HG03060 (cell line): ENCODE measurements around the gene MGAT3.

Source experiments
- ATAC-seq: cut with Tn5 transposase; IDR thresholded peaks from one replicate; pipeline ENCODE4 v1.9.1; 2021; ENCODE audit warnings: low read depth, moderate number of reproducible peaks; ENCODE audit not compliant: unreplicated experiment

Gene MGAT3

DNA sequence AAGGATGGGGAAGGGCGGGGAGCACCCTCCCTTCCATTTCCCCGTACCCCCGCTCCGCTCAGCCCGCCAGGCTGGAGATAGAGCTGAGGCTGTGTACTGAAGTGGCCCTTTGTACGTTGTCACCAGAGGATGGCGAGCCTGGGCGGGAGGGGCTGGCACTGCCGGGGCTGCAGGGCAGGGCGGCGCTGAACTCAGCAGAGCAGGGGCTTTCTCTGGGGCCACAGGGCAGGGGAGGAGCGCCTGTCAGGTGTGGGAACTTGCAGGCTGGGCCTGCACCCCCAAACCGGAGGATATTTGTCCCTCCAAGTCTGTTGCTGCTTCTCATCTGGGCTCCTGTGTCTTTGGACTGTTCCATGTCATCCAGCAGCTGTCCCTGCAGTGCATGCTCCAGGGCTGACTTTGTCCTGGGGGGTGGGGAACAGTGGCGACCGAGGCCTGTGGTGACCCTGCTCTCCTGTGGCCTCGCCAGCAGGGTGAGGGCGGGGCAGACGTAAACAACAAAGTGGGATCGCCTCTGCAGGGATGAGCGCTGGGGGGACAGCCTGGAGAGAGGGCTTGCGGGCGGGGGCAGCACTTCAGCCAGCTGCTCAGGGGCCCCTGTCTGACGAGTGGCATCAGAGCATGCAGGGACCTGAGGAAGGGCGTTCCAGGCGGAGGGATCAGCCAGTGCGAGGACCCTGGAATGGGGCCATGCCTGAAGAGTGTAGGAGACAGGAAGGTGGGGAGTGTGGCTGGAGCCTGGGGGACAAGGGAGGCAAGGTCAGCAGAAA is 13.1 kb downstream of the MGAT3 start:
- no peak for ATAC-seq

DNA sequence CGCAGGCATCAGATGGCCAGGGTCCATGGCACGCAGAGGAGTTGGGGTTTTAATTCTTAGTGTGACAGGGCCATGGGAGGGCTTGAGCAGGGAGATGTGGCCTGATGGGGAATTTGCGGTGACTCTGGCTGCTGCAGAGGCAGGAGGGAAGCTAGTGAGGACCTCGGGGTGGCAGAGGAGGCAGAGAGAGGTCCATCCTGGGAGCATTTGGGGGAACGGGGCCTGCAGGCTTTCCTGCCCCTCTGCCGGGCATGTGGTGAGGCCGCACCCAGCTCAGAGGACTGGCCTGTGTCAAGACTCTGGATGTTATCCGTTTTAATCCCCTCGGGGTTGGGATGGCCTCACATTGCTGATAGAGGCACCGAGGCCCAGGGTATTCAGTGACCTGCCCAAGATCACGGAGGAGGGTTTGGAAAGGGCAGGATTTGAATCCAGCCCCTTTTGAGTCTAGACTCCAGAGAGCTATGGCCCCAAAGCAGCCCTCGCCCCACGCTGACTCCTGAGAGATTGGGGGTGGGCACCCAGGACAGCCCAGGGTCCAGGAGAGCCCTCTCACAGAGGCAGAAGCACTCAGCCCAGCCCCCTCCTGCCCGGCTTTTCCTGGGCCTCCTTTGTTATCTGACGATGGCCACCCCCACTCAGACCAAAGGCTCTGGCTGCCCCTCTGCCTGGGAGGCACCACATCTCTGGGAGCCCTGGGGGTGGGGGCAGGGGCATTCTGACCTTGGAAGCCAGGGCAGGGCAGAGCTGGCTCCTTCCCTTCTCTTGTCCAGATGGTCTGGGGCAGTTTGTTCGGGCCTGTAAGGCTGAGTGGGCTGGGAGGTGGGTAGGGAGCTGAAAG is 13.9 kb downstream of the MGAT3 start:
- no peak for ATAC-seq

DNA sequence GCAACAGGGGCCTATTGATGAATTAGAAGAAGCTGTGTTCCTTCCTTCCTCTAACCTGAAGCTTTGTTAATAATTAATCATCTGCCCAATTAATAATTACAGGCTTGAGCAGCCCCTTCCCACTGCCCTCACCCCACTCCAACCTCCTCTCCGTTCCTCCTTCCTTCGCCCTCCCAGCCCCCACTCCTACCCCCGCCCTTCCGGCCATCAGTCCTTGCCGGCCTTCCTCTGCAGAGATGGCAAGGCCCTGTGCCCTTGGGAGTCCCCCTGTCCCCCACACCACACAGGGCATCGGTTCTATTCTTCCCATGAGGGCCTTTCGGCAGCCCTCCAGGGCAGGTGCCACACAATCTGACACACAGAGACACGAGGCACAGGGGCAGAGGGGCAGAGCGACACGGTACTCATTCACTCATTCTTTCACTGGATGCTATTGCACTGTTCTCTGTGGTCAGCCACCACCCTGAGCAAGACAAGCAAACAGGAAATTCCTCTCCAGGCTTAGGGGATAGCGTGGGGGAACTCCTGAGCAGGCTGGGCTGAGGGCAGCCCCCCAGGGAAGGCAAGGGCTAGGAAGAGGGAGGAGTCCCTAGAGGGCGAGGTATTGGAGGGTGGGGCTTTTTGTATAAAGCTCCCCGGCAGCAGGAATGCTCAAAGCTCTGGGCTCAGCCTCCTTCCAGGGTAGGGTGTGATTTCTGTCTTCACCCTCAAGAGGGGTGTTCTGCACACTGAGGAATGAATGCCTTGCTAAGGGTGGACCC is 14.7 kb downstream of the MGAT3 start:
- ATAC-seq, result peak; percentile 42

DNA sequence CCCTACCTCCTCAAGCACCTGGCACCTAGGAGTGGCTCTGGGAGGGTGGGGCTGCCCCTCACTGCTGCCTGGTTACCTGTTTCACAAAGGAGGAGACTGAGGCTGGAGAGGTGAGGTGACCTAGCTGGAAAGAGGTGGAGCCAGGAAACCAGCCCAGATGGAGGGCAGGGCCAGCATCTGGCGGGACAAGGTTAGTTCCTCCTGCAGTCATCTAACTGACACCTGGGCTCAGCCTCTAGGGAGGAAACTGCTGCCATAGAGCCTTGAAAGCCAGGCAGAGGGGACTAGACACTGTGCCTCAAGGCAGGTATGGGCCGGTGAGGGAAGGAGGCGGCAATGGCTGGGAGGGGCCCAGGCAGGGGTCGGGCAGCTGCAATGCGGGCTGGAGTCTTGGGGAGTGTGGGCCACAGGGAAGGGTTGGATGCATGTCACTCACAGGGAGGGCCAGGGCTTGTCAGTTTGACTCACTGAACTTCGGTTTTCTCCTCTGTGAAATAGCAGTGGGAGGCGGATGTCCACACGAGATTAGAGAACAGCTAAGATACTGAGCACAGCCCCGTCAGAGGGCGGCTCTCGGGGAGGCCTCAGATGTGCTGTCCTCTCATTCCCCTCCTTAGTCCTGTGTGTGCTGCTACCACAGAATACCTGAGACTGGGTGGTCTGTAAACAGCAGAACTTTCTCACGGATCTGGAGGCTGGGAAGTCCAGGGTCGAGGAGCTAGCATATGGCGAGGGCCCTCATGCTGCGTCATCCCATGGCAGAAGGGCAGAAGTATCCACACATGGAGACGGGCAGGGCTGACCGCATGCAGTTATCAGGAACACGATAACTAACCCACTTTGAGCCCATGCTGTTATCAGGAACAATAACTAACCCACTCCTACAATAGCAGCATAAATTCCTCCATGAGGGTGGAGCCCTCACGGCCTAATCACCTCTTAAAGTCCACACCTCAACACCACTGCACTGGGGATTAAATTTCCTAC is 16.1 kb downstream of the MGAT3 start:
- ATAC-seq, result no peak

DNA sequence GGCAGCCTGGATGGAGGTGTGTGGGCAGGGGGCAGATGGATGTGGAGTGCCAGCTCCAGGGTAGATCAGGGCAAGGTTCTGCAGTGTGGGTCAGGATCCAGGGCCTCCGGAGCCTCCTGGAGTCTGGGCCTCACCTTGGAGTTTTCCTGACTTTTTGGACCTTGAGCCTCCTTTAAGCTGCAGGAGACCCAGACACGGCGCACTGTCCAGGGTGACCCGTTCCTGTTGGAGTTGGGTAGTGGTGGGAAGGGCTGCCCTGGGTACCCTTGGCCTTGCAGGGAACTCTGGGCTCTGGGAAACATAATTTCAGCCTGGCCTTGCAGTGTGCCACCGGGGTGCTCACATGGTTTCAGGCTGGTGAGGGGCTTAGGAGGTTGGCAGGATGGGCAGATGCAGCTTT is 17.0 kb downstream of the MGAT3 start:
- ATAC-seq, result no peak

DNA sequence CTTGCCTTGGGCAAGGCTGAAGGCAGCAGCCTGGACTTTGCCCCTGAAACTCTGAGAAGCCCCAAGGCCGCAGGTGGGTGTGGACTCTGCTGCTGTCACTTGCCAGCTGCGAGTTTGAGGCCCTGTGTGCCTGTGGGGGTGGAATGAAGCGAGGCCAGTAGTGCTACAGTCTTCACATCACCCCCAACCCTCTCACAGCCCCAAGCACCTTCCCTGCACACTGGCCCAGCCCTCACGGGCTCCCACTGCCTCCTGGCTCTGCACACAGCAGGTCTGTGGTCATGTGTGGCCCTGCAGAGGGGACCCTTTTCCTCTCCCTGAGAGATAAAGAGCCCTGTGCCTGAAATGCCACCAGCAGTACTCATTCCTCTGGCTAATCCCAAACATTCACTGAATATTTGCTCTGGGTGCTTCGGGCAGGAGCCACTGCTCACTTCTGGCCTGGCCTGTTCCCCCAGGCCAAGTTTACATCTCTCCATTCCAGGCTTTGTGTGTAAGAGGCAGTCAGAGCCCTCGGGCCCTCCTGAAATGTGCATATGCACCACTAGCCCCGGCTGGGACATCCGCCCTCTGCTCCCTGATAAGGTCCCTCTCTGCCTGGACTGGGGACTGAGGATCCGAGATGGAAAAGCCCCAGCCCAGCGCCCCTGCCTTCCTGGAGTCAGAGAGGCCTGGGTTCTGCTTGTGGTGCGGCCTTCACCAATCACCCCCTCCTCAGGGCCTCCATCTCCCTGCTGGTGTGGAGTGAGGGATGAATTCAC is 17.7 kb downstream of the MGAT3 start:
- no peak for ATAC-seq

DNA sequence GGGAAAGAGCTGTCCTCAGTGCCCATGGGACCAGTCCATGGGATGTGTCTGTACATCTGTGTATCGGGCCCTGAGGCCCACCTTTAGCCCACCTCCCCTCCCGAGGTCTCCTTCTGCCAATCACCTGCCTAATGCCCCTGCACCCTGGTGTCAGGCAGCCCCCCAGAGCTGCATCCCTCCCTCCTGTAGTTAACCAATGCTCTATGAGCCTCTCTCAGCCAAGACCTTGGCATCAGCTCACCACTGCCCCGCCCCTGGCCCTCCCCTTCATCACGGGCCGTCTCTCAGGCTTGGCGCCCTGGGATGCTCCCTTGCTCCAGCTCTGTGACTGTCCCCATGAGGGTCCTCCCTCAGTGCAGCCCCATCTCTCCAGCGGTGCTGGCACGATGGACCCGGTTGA is 18.5 kb downstream of the MGAT3 start:
- ATAC-seq, result no peak

DNA sequence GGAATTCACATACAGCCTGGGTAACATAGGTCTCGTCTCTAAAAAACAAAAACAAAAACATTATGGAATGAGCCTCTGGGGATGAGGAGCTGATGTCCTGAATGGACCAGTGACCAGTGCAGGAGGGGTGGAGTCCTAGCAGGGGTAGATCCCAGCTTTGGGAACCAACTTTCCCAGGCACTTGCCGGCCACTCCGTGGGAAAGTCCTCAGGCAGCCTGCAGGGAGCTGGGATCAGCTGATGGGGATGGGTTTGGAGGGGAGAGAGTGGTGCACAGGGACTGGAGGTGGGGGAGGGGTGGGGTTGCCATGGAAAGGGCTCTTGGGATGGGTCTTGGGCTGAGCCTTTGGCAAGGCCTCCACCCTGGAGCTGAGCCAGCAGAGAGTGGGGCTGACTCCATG is 19.1 kb downstream of the MGAT3 start:
- ATAC-seq, result no peak

DNA sequence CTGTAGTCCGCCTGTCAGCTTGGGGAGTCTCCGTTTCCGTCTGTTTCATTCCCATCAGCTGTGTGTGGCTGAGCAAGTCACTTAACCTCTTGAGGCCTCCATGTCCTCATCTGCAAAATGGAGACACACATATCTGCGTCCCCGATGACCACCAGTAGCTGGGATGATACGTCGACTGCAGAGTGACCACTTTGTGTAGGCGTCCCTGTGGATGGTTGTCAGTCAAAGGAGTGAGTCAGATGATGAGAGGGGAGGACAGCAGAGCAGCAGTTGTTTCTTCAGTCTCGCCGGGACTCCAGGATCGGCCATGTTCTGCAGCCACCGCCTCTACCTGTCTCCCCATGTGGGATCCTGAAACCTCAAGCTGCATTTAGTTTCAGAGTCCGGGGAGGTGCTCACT is 19.9 kb downstream of the MGAT3 start:
- ATAC-seq, result no peak

DNA sequence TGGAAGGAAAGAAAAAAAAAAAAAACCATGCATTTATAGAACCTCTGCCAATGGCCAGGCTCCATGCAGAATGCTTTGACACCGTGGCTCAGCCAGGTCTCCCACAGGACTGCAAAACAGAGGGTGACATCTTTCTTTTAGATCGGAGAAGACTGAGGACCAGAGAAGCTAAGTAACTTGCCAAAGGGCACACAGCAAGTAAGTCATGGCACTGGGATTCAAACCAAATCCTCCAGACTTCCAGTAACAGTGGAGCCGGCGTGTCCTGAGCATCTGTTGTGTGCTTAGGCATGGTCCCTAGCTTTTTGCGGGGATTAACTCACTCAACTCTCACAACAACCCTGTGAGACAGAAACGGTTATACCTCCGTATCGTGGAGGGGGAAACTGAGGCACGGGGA is 20.7 kb downstream of the MGAT3 start:
- no peak for ATAC-seq

DNA sequence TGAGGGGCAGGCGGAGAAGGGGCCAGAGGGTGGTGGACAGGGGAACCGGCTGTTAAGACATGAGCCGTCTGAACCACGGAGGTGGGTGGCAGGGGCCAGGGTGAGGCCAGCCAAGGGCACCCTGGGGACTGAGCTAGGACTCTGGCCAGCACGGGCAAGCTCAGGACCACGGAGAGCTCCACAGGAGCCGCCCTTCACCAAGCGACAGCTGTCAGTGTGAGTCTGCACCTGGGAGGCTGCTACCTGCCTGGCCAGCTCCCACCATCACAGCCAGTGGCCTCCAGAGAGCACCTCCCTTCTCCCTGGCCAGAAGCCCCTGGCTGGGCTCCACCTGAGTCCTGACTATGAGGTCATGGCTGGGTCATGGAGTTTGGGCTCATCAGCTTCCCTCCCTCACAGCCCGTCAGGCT is 21.6 kb downstream of the MGAT3 start:
- ATAC-seq, result no peak

DNA sequence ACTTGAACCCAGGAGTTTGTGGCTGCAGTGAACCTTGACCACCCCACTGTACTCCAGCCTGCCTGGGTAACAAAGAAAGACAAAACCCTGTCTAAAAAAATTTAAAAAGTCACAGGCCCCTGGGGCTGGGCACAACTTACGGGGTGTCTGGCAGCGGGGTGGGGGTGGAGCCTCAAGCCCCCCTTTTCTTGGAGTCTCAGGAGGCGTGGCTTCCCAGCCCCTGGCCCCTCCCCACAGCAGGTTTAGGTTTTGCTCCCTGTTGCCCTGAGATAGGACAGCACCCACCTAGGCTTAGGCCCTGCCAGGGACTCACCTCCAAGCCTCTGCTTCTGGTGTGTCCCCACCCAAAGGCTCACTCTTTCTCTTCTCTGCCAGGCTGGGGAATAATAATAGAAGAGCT is 22.4 kb downstream of the MGAT3 start:
- ATAC-seq, result no peak

DNA sequence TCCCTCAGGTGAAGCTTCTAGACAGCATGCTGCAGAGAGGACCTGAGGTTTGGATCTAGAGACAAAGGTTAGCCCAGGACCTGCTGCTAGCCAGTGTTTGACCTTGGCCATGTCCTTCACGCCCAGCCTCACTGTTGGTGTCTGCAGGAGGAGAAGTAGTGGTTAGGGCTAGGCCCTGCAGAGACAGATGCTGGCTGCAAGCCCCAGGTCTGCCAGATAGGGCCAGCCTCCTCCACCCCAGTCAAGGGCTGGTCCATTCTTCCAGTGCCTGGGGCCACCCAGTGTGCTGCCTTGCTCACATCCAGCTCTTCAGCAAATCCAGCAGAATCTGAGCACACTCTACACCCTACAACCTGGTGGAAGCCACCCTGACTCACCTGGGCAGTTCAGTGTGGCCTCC is 23.7 kb downstream of the MGAT3 start:
- ATAC-seq, result no peak

DNA sequence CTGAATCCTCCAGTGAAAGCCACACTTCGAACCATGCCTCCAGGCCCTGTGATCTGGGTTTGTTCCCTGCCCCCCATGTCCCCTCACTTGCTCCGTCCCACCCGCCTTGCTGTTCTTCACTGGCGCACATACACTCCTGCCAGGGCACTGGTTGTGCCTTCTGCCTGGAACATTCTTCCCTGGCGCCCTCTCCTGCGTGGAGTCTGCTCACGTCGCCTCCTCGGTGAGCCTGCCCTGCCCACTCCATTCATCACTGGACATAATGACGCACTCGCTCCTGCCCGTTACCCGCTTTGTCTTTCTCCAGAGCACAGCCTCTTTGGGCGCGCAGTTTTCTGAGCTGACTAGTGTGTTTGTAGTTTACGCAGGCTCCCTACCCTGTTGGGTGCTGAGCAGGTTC is 24.2 kb downstream of the MGAT3 start:
- ATAC-seq, result no peak

DNA sequence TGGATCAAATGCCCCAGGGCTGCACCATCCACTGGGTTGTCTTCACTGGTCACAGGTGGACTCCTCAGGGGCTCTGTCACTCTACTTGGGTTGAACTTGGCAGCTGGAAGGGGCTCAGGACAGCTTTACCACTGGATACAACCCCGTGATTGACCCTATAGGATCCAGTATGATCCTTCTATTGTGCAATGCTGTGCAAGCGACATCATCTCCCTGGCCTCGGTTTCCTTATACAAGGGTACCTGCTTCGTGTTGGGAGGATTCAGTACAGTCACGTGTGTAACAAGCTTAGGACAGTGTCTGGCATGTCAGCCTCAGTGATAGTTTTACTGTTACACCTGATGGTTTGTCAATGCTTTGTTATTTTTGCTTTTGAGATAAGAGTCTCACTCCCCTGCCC is 24.8 kb downstream of the MGAT3 start:
- ATAC-seq, result no peak

DNA sequence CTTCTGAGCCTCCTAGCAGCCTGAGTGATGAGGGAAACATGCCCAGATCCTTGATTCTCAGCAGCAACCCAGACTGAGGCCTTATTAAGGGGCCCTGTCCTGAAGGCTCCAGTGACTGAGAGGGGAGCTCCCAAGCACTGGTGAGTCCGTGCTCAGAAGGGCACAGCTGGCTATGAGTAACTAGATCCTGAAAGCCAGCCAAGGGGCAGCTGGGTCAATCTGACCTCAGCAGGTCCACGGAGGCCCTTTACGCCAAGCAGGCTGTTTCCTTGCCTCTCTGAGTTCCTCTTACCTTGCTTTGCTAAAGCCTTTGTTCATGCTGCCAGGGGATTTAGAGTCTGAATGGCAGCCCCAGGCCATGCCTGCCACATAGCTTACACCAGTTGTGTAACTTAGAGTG is 26.0 kb downstream of the MGAT3 start:
- ATAC-seq, result no peak

DNA sequence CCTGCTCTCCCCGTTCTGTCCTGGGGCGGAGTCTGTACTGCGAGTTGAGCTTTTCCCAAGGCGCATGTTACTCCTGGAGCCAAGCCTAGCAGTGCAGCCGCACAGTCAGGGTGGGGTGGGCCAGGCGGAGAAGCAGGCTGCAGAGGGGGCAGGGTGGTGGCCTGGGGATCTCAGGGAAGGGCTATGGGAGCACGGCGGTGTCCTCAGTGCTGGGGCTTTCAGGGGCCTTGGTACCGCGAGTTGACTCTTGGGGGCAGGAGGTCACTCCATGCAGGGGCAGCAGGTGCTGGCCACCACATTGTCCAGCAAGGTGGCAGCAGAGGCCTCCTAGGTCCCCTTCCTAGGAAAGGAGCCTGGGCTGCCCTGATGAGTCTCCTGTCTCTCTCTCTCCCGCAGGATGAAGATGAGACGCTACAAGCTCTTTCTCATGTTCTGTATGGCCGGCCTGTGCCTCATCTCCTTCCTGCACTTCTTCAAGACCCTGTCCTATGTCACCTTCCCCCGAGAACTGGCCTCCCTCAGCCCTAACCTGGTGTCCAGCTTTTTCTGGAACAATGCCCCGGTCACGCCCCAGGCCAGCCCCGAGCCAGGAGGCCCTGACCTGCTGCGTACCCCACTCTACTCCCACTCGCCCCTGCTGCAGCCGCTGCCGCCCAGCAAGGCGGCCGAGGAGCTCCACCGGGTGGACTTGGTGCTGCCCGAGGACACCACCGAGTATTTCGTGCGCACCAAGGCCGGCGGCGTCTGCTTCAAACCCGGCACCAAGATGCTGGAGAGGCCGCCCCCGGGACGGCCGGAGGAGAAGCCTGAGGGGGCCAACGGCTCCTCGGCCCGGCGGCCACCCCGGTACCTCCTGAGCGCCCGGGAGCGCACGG is 30.4 kb downstream of the MGAT3 start:
- ATAC-seq, result no peak

DNA sequence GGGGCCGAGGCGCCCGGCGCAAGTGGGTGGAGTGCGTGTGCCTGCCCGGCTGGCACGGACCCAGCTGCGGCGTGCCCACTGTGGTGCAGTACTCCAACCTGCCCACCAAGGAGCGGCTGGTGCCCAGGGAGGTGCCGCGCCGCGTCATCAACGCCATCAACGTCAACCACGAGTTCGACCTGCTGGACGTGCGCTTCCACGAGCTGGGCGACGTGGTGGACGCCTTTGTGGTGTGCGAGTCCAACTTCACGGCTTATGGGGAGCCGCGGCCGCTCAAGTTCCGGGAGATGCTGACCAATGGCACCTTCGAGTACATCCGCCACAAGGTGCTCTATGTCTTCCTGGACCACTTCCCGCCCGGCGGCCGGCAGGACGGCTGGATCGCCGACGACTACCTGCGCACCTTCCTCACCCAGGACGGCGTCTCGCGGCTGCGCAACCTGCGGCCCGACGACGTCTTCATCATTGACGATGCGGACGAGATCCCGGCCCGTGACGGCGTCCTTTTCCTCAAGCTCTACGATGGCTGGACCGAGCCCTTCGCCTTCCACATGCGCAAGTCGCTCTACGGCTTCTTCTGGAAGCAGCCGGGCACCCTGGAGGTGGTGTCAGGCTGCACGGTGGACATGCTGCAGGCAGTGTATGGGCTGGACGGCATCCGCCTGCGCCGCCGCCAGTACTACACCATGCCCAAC is 31.2 kb downstream of the MGAT3 start:
- ATAC-seq, result no peak
